HG02642 (cell line): ENCODE results near the gene GPR179.

ENCODE experiments used
- ATAC-seq: cut with Tn5 transposase; IDR thresholded peaks from one replicate; pipeline ENCODE4 v1.9.1; 2021; ENCODE audit warnings: mild to moderate bottlenecking; ENCODE audit not compliant: unreplicated experiment, poor library complexity

GPR179 gene

DNA sequence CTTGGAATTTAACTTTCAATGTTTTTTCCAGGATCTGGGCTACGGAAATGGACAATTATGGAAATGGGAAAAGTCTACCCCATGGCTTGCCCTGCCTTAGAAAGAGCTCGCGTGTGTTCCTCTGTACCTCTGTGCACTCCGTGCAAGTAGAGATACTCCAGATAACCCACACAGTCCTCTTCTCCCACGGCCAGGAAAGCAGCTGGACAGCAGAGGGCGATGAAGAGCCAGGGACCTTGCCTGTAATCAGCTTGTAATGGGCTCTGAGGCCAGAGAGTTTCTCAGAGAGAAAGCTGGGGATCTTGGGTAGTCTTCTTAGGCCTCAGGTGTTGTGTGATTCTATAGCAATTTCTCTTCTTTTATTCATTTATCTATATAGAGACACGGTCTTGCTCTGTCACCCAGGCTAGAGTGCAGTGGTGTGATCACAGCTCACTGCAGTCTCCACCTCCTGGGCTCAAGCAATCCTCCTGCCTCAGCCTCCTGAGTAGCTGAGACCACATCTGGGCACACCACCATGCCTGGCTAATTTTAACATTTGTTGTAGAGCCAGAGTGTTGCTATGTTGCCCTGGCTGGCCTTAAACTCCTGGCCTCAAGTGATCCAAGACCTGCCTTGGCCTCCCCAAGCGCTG, 5.5 kb upstream of the GPR179 start:
- ATAC-seq: no peak

DNA sequence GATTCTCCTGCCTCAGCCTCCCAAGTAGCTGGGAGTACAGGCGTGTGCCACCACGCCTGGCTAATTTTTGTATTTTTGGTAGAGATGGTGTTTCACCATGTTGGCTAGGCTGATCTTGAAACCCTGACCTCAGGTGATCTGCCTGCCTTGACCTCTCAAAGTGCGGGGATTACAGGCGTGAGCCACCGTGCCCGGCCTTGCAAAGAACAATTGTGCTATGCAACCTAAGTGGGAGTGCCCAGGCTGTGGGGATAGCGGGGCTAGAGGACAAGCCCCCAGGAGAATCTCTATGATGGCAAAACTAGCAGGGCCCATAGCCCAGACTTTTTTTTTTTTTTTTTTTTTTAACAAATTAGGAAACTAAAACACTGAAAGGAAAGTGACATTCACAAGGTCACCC, 2.0 kb upstream of the GPR179 start:
- ATAC-seq: no peak

GRCh38 chr17:38344420-38344745, 627 bp upstream of the GPR179 start:
- no peak for ATAC-seq

GRCh38 chr17:38342886-38343607, 709 bp downstream of the GPR179 start:
- ATAC-seq: no peak

DNA sequence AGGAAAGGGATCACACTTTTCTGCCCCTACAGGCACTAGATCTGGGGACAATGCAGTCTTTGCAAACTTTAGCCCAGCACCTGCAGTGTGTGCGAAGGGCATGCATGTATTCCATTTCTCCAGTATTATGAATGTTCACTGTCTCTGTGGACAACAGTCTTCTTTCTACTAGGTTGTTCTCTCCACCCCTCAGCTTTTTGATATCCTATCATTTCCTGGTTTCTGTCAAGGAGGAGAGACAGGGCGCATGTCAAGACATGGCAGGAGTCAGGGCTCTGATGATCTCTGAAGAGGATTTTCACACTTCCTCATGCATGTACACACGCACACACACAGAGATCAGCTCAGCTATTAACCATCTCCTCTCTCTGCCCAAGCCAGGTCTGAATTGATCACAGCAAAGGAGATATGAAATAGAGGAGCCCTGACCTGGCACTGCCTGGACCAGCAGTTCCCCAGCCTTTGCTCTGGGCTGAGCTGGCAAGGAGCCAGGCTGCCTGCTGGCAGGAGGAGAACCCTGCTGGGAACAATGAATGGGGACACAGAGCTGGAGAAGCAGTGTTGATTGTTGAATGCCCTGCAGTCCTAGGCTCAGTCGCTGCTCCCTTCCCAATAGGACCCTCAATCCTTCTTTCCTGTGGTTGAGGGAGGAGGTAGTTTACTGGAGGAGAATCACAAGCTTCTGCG, 2.6 kb downstream of the GPR179 start:
- ATAC-seq: no peak

- ATAC-seq: no peak
Measured at GRCh38 chr17:38339891-38340290, 3.9 kb downstream of the GPR179 start.

DNA sequence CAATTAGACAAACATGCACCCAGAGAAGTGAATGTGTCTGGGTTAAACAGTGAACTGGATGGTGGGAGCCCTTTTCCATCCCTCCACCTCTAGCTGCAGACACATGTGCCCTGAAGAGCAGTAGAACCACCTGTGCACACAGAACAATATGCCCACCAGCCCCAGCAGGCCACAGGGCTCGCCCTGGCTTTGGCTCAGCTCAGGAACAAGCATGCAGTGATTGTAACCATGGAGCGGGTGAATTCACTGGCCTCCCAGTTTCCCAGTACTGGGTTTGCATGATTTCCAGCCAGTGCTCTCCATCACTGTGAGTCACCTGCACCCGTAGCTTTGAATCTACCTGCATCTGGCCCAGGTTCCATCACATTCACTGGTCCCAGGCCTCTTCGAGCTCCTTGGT, 5.2 kb downstream of the GPR179 start:
- no peak for ATAC-seq

DNA sequence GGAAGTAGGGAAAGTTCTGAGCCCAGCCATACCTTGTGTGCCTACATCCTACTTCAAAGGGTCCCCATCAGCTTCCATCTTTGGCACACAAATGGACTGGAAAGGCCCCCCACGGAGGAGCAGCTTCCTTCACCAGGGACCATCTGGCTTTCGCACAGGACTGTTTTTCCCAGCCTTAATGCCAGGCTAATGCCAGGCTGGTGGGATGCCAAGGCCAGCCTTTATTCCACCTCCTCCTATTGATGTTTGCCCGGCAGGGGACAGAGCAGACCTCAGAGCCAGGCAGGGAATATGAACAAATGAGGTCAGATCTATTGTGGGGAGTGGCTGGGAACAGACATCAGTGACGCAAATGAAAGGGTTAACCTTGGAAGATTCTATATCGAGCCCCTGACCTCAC, 5.7 kb downstream of the GPR179 start:
- ATAC-seq: no peak

DNA sequence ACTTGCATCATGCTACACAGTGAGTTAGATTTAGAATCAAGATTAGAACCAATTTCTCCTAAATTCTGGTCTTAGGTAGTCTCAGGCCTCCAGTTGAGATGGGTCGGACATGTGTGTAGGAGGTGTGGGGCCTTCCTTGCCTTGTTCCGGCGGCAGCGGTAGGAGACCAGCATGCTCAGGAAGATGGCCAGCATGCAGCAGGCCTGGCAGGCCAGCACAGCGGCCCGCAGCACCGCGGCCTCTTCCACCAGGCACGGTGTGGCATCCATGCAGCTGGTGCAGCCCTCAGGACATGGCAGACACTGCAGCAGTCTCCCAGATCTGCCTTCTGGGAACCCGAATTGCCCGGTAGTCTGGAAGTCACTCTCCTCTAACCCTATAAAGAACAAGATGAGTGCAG, 6.9 kb downstream of the GPR179 start:
- no peak for ATAC-seq

- ATAC-seq: no peak
Measured at GRCh38 chr17:38334480-38335364, 9.0 kb downstream of the GPR179 start.

DNA sequence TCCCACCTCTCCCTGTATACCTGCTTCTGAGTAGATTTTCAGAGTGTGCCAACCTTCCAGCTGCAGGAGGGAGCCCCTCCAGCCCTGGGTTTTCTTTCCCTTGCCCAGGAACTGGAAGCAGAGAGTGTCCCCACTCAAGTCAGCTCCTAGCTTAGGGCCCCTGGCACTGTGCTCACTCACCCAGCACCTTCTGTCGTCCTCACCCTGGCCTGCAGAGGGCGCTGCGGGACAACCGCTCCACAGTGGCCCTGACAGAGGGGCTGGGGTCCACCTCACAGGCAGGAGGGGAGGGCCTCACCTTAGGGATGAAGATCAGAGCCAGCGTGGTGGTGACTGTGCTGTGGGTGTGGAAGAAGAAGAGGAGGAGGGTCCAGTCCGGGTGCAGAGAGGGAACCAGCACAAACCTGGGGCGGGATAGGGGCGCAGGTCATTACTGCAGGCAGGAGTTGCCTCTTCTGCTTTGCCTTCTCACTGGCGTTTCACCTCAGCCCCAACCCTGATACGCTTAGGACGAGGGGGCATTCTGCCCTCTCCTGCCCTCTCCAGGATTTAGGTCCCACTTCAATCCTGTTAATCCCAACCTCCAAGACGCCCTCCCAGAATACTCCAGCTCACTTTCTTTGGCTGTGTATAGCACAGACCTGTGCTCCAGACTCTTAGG, 10.0 kb downstream of the GPR179 start:
- no peak for ATAC-seq

- ATAC-seq: no peak
Measured at GRCh38 chr17:38332735-38333134, 11.0 kb downstream of the GPR179 start.

DNA sequence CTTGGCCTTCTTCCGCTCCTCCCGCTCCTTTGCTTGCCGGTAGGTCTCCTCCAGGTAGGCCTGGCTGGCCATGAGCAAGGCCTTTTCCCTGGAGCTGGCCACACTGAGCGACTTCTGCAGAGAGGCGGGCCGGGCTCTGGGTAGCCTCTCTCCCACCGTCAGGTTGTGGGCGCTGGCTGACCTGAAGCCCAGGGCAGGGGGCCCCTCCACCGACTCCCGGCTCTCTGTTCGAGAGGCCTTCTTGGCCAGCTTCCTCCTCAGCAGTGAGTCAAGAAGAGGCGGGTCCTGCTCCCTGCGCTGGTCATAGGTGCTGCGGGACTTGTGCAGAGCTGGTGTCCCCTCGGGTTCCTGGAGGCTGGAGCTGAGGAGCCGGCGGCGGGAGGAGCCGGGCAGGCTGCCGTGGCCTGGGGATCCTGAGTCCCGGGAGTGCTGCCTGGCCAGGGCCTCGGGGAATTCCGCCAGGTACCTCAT, 12.8 kb downstream of the GPR179 start:
- ATAC-seq: no peak

DNA sequence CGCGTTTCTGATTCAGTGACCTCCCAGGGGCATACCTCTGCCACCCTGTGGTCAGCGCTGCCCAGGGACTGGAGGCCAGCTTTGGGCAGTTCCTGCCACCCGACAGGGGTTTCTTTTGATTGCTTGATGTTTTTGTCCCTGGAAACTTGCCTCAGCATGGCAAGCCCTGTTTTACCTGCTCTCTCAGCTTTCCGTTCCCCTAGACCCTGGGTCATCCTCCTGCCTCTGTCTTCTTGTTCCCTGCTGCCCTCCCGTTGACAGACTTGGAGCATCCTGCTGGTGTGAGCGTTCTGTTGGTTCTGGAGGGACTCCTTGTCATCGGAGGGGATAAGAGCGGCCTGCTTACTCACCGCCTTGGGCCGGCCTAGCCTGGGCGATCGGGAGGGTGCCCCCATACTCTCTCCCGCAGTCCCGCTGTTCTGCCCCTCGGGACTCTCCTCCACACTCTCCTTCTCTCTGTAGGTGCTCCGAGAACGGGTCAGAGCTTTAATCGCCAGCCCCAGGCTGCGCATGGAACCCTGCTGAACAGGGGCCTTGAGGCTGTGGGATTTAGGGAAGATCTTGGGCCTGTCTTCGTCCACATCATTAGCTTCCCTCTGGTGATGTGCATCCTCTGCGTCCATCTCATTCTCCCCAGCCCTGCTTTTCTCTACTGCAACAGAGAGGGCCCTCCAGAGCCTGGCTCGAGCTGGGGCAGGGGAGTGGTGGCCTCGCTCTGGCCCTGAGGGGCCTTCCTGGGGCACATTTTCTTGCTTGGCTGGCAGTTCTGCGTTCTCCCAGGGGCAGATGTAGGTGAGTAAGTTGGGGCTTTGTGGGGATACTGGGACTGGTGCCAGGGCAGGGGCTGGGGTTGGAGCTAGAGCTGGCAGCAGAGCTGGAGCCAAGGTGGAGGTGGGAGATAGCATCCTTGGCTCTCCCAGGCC, 13.7 kb downstream of the GPR179 start:
- no peak for ATAC-seq

GRCh38 chr17:38329284-38329683, 14.5 kb downstream of the GPR179 start:
- no peak for ATAC-seq

DNA sequence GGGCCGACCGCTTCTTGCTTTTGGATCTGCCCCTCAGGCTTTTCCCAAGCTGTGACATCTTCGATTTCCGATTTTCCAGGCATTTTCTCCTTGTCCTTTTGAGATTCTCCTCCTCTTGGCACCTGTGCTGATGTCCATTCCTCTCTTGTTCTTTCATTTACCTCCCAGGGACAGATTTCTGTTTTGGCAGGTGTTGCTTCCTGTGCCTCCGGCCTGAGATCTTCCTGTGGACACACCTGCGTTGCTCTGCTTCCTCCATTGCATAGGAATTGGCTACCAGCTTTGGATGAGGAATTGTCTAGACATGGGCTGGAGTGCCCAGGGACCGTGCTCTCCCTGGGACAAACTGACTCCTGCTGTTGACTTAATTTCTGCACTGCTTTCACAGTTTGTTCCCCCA, 15.1 kb downstream of the GPR179 start:
- ATAC-seq: no peak

DNA sequence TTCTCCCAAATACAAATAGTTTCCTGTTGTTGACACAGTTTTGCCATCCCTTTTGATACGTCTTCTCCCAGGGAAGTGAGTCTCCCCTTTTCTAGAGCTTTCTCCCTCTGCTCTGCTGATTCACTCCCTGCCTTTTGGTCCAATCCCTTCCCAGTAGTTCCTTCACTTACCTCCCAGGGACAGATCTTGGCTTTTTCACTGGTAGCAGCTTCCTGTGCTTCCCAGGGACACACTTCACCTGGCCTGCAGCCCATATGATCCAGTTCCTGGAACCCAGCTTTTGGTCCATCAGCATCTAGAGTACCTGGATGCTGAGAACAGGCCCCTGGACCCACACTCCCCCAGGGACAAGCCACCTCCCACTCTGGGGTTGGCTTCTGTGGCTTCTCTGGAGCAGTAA, 15.8 kb downstream of the GPR179 start:
- ATAC-seq: no peak

DNA sequence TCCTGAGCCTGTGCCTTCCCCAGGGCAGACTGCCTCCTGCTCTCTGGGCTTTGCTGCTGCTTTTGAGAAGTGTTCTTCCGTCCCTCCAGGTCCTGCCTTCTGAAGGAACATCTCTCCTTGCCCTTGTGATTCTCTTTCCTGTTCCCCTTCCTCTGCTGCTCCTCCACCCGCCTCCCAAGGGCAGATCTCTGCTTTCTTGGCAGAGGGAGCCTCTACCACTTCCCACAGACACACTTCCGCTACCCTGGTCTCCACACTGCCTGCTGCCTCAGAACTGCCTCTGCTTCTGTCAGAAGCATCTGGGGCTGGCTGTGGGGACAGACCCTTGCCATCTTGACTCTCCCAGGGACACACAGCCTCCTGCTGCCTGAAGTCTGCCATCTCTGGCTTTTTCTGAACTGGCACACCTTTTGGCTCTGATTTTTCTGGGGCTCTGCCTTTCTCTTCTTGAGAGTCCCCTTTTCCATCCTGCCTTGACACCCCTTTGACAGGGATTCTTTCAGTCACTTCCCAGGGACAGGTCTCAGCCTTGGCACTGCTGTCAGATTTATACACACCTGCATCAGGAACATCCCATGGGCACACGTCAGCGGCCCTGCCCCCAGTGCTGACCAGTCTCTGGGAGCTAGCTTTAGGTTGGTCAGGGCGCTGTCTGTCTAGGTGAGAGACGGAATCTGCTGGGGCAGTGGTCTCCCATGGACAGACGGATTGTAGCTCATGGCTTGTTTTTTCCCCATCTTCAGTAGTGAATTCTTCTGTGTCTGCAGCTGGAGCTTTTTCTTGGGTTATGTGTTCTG, 16.6 kb downstream of the GPR179 start:
- ATAC-seq: no peak
